Superior temporal gyrus (tissue), 1 donor: ENCODE measurements around the gene IFT122.
"Not testable (repeated sequence)": the region's sequence is repeated elsewhere in the genome, so short reads cannot be mapped to it uniquely, and the experiment has no call there.

Source experiments
- DNase-seq: peaks from one replicate; pipeline ENCODE4 v3.0.0-alpha.2; 2016; ENCODE audit errors: extremely low spot score

Gene IFT122

DNA sequence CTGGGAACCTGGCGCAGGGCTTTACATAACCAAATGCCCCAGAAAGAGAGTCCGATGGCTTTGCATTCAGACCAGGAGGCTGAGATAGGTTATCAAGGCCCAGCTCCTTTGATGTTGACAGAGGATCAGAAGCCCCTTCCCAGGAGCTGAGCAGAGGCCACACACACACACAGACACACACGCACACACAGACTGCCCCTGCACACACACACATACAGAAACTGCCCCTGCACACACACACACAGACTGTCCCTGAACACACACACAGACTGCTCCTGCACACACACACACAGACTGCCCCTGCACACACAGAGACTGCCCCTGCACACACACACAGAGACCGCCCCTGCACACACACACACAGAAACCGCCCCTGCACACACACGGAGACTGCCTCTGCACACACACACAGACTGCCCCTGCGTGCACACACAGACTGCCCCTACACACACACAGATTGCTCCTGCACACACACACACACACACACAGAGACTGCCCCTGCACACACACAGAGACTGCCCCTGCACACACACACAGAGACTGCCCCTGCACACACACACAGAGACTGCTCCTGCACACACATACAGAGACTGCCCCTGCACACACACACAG lies 75.9 kb downstream of the IFT122 start:
- DNase-seq: not testable (repeated sequence)

GRCh38 chr3:129517516-129517915 lies 77.5 kb downstream of the IFT122 start:
- DNase-seq: no peak

DNA sequence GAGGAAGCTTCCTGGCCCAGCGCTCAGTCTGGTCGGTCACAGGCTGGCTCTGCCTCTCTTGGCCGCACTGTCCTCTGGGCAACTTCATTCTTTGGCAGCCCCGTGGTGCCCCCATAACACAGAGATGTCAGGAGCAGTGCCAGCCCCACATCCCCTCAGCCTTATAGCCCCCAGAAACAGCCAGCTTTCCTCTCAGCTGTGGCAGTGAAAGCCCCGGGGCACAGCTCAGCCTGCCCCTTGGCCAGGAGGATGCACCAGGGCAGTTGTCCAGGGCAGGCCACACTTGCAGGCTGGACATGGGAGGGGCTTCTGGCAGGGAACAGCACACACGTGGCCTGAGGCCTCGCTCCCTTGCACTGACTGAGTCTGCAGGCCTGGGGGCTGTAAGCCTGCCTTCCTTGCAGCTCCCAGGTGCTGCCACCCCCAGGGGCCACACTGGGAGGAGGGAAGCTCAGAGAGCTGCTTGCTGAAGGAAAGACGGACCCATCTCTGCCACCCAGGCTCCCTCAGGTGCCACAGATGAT lies 78.1 kb downstream of the IFT122 start:
- DNase-seq: no peak

- DNase-seq: no peak
Observed at GRCh38 chr3:129518581-129518980, 78.6 kb downstream of the IFT122 start.

DNA sequence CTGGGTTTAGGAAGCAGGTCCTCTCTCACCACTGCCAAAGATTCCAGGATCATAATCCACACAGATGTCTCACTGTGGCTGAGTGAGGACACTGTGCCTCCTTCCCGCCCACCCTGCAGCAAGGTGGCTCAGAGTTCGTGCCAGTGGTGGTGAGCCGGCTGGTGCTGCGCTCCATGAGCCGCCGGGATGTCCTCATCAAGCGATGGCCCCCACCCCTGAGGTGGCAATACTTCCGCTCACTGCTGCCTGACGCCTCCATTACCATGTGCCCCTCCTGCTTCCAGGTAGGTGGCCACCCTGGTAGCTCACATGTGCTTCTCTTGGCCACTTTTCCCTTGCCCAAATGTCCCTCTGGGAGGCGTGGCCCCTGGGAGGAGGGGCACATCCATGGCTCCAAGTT lies 79.4 kb downstream of the IFT122 start:
- no peak for DNase-seq

DNA sequence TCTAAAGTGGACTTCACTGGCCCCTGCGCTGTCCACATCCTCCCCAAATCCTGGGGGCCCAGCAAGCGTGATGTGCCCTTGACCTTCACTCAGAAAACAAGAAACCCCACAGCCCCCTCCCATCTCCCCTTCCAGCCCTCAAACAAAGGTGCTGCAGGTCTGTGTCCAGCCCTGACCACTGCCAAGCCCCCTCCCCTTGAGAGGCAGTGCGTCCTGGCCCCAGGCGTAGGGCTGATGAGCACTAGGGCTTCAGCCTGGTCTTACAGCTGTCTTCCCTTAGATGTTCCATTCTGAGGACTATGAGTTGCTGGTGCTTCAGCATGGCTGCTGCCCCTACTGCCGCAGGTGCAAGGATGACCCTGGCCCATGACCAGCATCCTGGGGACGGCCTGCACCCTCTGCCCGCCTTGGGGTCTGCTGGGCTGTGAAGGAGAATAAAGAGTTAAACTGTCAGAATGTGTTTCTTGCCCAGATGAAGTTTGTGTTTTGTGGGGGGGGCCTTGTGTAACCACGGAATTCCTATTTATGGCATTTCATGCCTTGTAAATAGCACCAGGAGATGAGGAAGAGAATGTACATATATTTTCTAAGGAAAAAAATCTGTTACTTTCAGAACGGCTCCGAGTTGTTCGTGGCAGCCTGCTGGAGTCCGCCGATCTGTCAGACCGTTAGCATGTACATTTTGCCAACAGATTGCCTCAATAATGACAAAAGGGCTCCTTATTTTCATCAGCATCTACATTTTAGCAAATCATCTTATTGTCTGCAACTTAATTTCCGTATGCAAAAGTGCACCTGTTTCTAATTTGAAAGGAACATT lies 80.1 kb downstream of the IFT122 start:
- DNase-seq: no peak

GRCh38 chr3:129520960-129521359 lies 80.9 kb downstream of the IFT122 start:
- no peak for DNase-seq

DNA sequence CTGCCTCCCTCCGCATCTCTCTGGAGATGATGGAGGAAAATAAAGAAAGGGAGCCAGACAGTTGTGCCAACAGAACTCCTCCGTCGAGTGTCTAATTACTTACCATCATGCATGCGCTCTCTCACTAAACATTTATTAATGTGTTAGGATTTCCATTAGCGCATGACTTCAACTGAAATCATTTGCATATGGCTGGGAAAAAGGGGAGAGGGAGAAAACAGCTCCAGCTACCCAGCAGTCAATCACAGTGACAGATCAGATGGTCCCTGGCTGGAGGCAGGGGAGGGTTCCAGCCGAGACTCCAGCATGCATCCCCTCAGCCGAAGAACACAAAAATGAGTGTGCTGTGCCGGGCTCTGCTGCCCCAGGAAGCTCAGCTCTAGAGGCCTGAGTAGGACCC lies 81.6 kb downstream of the IFT122 start:
- no peak for DNase-seq

GRCh38 chr3:129522953-129523352 lies 82.9 kb downstream of the IFT122 start:
- DNase-seq: no peak

DNA sequence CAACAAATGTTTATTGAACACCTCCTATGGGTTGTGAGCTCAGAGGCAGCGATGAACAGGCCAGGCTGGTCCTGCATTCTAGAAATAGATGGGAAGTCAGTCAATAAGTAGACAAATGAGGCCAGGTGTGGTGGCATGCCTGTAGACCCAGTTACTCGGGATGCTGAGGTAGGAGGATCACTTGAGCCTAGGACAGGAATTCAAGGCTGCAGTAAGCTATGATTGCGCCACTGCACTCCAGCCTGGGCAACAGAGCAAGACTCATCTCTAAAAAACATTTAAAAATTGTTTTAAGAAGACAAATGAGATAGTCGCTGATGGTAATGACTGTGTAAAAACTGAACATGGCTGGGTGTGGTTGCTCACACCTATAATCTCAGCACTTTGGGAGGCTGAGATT lies 84.1 kb downstream of the IFT122 start:
- DNase-seq: no peak

- no peak for DNase-seq
Observed at GRCh38 chr3:129525341-129525968, 85.4 kb downstream of the IFT122 start.

DNA sequence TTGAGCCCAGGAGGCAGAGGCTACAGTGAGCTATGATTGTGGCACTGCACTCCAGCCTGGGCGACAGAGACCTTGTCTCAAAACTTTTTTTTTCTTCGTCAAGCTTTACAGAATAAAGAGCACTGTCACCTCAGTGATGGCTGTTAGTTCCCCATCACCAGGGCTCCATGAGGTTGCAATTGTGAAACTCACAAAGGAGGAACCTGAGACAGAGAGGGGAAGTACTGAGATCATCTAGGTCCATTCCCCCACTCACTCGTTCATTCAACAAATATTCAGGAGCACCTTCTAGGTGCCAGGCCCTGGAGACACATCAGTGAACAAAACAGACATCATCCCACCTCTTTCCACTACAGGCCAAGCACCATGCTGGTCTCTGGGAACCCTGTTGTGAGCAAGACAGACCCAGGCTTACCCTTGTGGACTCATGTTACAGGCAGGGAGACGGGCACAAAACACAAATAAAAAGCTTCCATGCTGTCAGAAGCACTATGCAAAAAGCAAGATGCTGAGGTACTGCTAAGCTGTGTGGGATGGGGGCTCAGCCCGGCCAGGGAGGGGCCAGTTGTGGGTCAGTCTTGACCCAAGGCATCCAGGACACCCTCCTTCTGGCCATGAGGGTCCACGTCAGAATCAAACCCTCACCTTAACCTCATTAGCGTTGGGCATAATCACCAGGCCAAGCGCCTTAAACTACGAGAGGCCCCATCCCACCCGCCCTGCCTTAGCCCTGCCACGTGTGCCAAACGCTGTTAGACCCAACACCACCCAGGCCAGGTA lies 86.3 kb downstream of the IFT122 start:
- no peak for DNase-seq

DNA sequence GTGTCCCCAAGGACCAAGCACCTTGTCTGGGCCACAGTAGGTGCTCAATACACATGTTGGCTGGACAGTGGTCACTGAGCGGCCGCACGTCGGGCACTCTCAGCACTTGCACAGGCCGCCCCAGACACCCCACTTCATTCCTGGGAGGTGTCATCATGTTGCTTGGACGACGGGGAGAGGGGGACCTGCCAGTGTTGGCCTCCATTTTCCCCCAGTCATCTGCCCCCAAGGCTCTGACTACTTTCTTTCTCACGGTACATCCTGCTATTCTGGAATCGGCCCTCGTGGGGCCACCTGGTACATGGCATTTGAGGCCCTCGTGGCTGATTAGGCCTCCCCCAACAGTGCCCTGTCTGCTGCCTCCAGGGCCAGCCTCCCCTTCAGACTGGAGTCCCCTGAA lies 87.2 kb downstream of the IFT122 start:
- DNase-seq: no peak

GRCh38 chr3:129528589-129529100 lies 88.6 kb downstream of the IFT122 start, which contains the start of gene RHO:
Gene RHO (plus strand): TSS chr3:129528639. CDS start chr3:129528734, 95 bp downstream.
- DNase-seq: no peak

GRCh38 chr3:129529436-129530210 lies 89.6 kb downstream of the IFT122 start:
- no peak for DNase-seq

GRCh38 chr3:129530251-129530791 lies 90.3 kb downstream of the IFT122 start:
- no peak for DNase-seq

- no peak for DNase-seq
Observed at GRCh38 chr3:129530821-129531220, 90.8 kb downstream of the IFT122 start.

- no peak for DNase-seq
Observed at GRCh38 chr3:129531699-129532098, 91.7 kb downstream of the IFT122 start.

DNA sequence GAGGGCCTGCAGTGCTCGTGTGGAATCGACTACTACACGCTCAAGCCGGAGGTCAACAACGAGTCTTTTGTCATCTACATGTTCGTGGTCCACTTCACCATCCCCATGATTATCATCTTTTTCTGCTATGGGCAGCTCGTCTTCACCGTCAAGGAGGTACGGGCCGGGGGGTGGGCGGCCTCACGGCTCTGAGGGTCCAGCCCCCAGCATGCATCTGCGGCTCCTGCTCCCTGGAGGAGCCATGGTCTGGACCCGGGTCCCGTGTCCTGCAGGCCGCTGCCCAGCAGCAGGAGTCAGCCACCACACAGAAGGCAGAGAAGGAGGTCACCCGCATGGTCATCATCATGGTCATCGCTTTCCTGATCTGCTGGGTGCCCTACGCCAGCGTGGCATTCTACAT lies 92.2 kb downstream of the IFT122 start:
- no peak for DNase-seq

DNA sequence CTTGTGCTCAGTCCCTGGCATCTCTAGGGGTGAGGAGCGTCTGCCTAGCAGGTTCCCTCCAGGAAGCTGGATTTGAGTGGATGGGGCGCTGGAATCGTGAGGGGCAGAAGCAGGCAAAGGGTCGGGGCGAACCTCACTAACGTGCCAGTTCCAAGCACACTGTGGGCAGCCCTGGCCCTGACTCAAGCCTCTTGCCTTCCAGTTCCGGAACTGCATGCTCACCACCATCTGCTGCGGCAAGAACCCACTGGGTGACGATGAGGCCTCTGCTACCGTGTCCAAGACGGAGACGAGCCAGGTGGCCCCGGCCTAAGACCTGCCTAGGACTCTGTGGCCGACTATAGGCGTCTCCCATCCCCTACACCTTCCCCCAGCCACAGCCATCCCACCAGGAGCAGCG lies 93.4 kb downstream of the IFT122 start:
- DNase-seq: no peak
